ENCODE results near the gene ECHS1. TPM values are rescaled to one million over a fixed set of nuclear protein-coding genes. Genes with fewer than 3 reads are reported as not detected.
A peak's percentile ranks its signal among the peaks of the same experiment; 100 is the strongest.

The ECHS1 gene
- total and polyA plus RNA-seq, 2 donors (not counting 1 experiment from before 2014, with no cell fraction given) = 19.3 to 29.5 TPM

- H3K9me3 ChIP-seq (ENCODE audit: control extremely low read depth in 1 of 3, control insufficient read depth in 2 of 3, insufficient read depth in 1 of 3, low read length in 2 of 3) = peaks cover 0 to 17% (median 0%) of the 10 kb centered on the region in 3 donors
- CTCF ChIA-PET = interaction anchor here (1.0 to 1.2 kb wide), 2 partner anchors 10 to 160 kb away, joined by 3 read pairs; no protein-coding TSS in a partner anchor
- H2AFZ ChIP-seq (ENCODE audit: insufficient read depth, low read depth, low read length, poor library complexity, severe bottlenecking) = no peak overlapping the region
- Mint-ChIP-seq H3K9me3 (ENCODE audit: insufficient read depth) (no peaks in the 10 kb centered on the region), H3K4me3 (no peak overlapping the region), H3K27ac (no peak overlapping the region), H3K27me3 (no peaks in the 10 kb centered on the region), H3K4me1 (peaks cover 30% of the 10 kb centered on the region)
- DNase-seq (peak; percentile 41), ATAC-seq (ENCODE audit: low read depth) (no peak)
- no peak overlapping the region for H3K9ac ChIP-seq (ENCODE audit: low read length)
- no peaks in the 10 kb centered on the region for H3K27me3 ChIP-seq (replicated peaks in 1 of 4; ENCODE audit: control extremely low read depth in 1 of 4, control insufficient read depth in 3 of 4, insufficient read depth in 4 of 4, low read length in 3 of 4)
- TF ChIP-seq, protein P1, sequence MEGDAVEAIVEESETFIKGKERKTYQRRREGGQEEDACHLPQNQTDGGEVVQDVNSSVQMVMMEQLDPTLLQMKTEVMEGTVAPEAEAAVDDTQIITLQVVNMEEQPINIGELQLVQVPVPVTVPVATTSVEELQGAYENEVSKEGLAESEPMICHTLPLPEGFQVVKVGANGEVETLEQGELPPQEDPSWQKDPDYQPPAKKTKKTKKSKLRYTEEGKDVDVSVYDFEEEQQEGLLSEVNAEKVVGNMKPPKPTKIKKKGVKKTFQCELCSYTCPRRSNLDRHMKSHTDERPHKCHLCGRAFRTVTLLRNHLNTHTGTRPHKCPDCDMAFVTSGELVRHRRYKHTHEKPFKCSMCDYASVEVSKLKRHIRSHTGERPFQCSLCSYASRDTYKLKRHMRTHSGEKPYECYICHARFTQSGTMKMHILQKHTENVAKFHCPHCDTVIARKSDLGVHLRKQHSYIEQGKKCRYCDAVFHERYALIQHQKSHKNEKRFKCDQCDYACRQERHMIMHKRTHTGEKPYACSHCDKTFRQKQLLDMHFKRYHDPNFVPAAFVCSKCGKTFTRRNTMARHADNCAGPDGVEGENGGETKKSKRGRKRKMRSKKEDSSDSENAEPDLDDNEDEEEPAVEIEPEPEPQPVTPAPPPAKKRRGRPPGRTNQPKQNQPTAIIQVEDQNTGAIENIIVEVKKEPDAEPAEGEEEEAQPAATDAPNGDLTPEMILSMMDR (IDR thresholded peaks at IDR 0.05) = no peak
- no peak for TF ChIP-seq EZH2 (IDR thresholded peaks at IDR 0.05; ENCODE audit: borderline replicate concordance, insufficient read depth, low read depth, low read length, poor library complexity, severe bottlenecking)
- no peak overlapping the region for H3K4me2 ChIP-seq (replicated peaks; ENCODE audit: low read depth, low read length, poor library complexity, severe bottlenecking)
- H3K4me3 ChIP-seq (ENCODE audit: control extremely low read depth in 1 of 5, extremely low read depth in 1 of 5, insufficient read depth in 1 of 5, low read depth in 2 of 5, low read length in 4 of 5) = no peak overlapping the region
- intact Hi-C loops (cut with micrococcal nuclease) = loop anchor here (5.0 kb wide), 1 partner anchor 52 kb away; the partner anchor contains the start of genes TUBGCP2 and ZNF511
- H3K4me1 ChIP-seq (ENCODE audit: control insufficient read depth in 2 of 2, insufficient read depth in 2 of 2, low read length in 2 of 2) = peaks cover 20 to 39% of the 10 kb centered on the region in 2 donors
- H3K36me3 ChIP-seq (replicated peaks in 1 of 2; ENCODE audit: control extremely low read depth in 1 of 2, control insufficient read depth in 1 of 2, extremely low read depth in 1 of 2, insufficient read depth in 2 of 2, low read length in 1 of 2) = peaks cover 0 to 12% of the 10 kb centered on the region in 2 experiments
- H3K27ac ChIP-seq (ENCODE audit: low read length in 2 of 2) = no peak overlapping the region
- peaks cover 21% of the 10 kb centered on the region for H3K79me2 ChIP-seq (ENCODE audit: control insufficient read depth, insufficient read depth, low read length)
- WGBS (ENCODE audit: insufficient coverage) = 72% methylated on average over 6 of the region's 6 CpGs
- peaks cover 21% of the 10 kb centered on the region for H4K20me1 ChIP-seq (ENCODE audit: control insufficient read depth, insufficient read depth, low read length, poor library complexity, severe bottlenecking)
- POLR2A ChIA-PET = interaction anchor here (1.3 kb wide), 1 partner anchor 16 kb away, joined by 3 read pairs; no protein-coding TSS in a partner anchor
Measured at GRCh38 chr10:133359554-133359971, 13.6 kb downstream of the ECHS1 start.

DNA sequence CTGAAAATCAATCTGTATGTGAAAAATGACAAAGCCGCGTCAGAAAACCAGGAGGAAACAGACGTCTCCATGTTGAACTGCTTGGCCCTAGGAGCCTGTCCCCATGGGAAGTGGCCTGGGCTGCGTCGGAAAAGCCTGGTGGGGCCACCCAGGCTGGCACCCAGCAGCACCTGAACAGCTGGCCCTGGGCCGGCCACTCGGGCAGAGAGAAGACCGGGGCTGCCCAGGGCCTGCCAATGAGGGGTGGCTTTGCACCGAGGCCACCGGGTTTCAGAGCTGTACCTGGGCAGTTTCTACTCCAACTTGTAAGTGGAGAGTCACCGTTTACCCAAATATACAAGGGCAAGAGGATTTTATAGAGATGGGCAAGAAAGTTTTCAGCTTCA lies 14.2 kb downstream of the ECHS1 start:
- Mint-ChIP-seq H3K4me3 (peak overlapping the region; percentile 53), H3K4me1 (peaks cover 30% of the 10 kb centered on the region), H3K9me3 (ENCODE audit: insufficient read depth) (no peaks in the 10 kb centered on the region), H3K27me3 (no peaks in the 10 kb centered on the region), H3K27ac (no peak overlapping the region)
- Histone ChIP-seq H3K4me1 (ENCODE audit: control insufficient read depth in 2 of 2, insufficient read depth in 2 of 2, low read length in 2 of 2) (peaks cover 20 to 39% of the 10 kb centered on the region in 2 donors), H3K9me3 (ENCODE audit: control extremely low read depth in 1 of 3, control insufficient read depth in 2 of 3, insufficient read depth in 1 of 3, low read length in 2 of 3) (peaks cover 0 to 17% (median 0%) of the 10 kb centered on the region in 3 donors), H2AFZ (ENCODE audit: insufficient read depth, low read depth, low read length, poor library complexity, severe bottlenecking) (no peak overlapping the region), H3K4me3 (ENCODE audit: control extremely low read depth in 1 of 5, extremely low read depth in 1 of 5, insufficient read depth in 1 of 5, low read depth in 2 of 5, low read length in 4 of 5) (no peak overlapping the region), H3K27me3 (replicated peaks in 1 of 4; ENCODE audit: control extremely low read depth in 1 of 4, control insufficient read depth in 3 of 4, insufficient read depth in 4 of 4, low read length in 3 of 4) (no peaks in the 10 kb centered on the region), H4K20me1 (ENCODE audit: control insufficient read depth, insufficient read depth, low read length, poor library complexity, severe bottlenecking) (peaks cover 21% of the 10 kb centered on the region), H3K9ac (ENCODE audit: low read length) (no peak overlapping the region), H3K27ac (ENCODE audit: low read length in 2 of 2) (no peak overlapping the region), H3K36me3 (replicated peaks in 1 of 2; ENCODE audit: control extremely low read depth in 1 of 2, control insufficient read depth in 1 of 2, extremely low read depth in 1 of 2, insufficient read depth in 2 of 2, low read length in 1 of 2) (peaks cover 0 to 10% of the 10 kb centered on the region in 2 experiments), H3K79me2 (ENCODE audit: control insufficient read depth, insufficient read depth, low read length) (peaks cover 24% of the 10 kb centered on the region), H3K4me2 (replicated peaks; ENCODE audit: low read depth, low read length, poor library complexity, severe bottlenecking) (no peak overlapping the region)
- POLR2A ChIA-PET = interaction anchor here (1.3 kb wide), 1 partner anchor 16 kb away, joined by 3 read pairs; no protein-coding TSS in a partner anchor
- CTCF ChIA-PET = interaction anchor here (1.0 to 3.6 kb wide), 3 partner anchors 11 to 161 kb away, joined by 3 to 18 read pairs (median 3); no protein-coding TSS in a partner anchor
- ATAC-seq (ENCODE audit: low read depth) = no peak
- TF ChIP-seq EZH2 (IDR thresholded peaks at IDR 0.05; ENCODE audit: borderline replicate concordance, insufficient read depth, low read depth, low read length, poor library complexity, severe bottlenecking) = no peak
- TF ChIP-seq, protein P1 (IDR thresholded peaks at IDR 0.05) = no peak
- intact Hi-C loops (cut with micrococcal nuclease) = loop anchor here (1.0 to 5.0 kb wide), 4 partner anchors 14 to 52 kb away; partner anchors contain the start of genes ECHS1, MTG1, TUBGCP2 and ZNF511
- WGBS (ENCODE audit: insufficient coverage) = 95% methylated on average over 10 of the region's 11 CpGs
- no peak for DNase-seq

Measured in B cell (primary cell).